ENCODE data around the gene DUS1L.
A peak's percentile ranks its signal among the peaks of the same experiment; 100 is the strongest.

The DUS1L gene

GRCh38 chr17:82035956-82036633 lies 29.5 kb downstream of the DUS1L start:
- TF ChIP-seq CTCF (conservative IDR thresholded peaks at IDR 0.05; ENCODE audit: low read length) (no peak), EZH2phosphoT487 (IDR thresholded peaks at IDR 0.05; ENCODE audit: borderline replicate concordance) (no peak)
- peak overlapping the region; percentile 94 for H3K4me2 ChIP-seq (ENCODE audit: low read depth, low read length, poor library complexity, severe bottlenecking)
- H3F3A ChIP-seq (ENCODE audit: low read depth): no peaks in the 10 kb centered on the region
- H3K79me2 ChIP-seq (ENCODE audit: insufficient read depth, low read length): peaks cover 7% of the 10 kb centered on the region; the same call in 1 of the 2 replicates
- no peaks in the 10 kb centered on the region for H3K36me3 ChIP-seq (ENCODE audit: insufficient read depth, low read length)
- peaks cover 7% of the 10 kb centered on the region for H4K20me1 ChIP-seq (ENCODE audit: insufficient read depth, low read length, poor library complexity, severe bottlenecking)
- no peaks in the 10 kb centered on the region for H3K9me2 ChIP-seq (replicated peaks; ENCODE audit: low read depth, low read length)
- no peak overlapping the region for H2AFZ ChIP-seq (ENCODE audit: low read length)
- no peaks in the 10 kb centered on the region for H3K9me3 ChIP-seq (ENCODE audit: insufficient read depth, low read depth, low read length)
- H3K4me3 ChIP-seq (ENCODE audit: low read length, poor library complexity, severe bottlenecking): peak overlapping the region; percentile 90
- H3K27me3 ChIP-seq (ENCODE audit: insufficient read depth, low read length, poor library complexity, severe bottlenecking): no peaks in the 10 kb centered on the region
- H3K4me1 ChIP-seq (ENCODE audit: insufficient read depth, low read length, poor library complexity, severe bottlenecking): peaks cover 11% of the 10 kb centered on the region
- H3K9ac ChIP-seq (ENCODE audit: low read depth, low read length, poor library complexity, severe bottlenecking): peak overlapping the region; percentile 89

GRCh38 chr17:82035488-82035887 lies 30.1 kb downstream of the DUS1L start:
- H3K4me3 ChIP-seq (ENCODE audit: low read length, poor library complexity, severe bottlenecking): no peak overlapping the region
- no peaks in the 10 kb centered on the region for H3K36me3 ChIP-seq (ENCODE audit: insufficient read depth, low read length)
- peaks cover 7% of the 10 kb centered on the region; the same call in 1 of the 2 replicates for H3K79me2 ChIP-seq (ENCODE audit: insufficient read depth, low read length)
- H3K27me3 ChIP-seq (ENCODE audit: insufficient read depth, low read length, poor library complexity, severe bottlenecking): no peaks in the 10 kb centered on the region
- no peaks in the 10 kb centered on the region for H3F3A ChIP-seq (ENCODE audit: low read depth)
- H3K9ac ChIP-seq (ENCODE audit: low read depth, low read length, poor library complexity, severe bottlenecking): no peak overlapping the region
- H3K4me1 ChIP-seq (ENCODE audit: insufficient read depth, low read length, poor library complexity, severe bottlenecking): peaks cover 11% of the 10 kb centered on the region
- H2AFZ ChIP-seq (ENCODE audit: low read length): no peak overlapping the region
- TF ChIP-seq CTCF (conservative IDR thresholded peaks at IDR 0.05; ENCODE audit: low read length): no peak
- no peak for TF ChIP-seq EZH2phosphoT487 (IDR thresholded peaks at IDR 0.05; ENCODE audit: borderline replicate concordance)
- no peaks in the 10 kb centered on the region for H3K9me2 ChIP-seq (replicated peaks; ENCODE audit: low read depth, low read length)
- H4K20me1 ChIP-seq (ENCODE audit: insufficient read depth, low read length, poor library complexity, severe bottlenecking): peaks cover 7% of the 10 kb centered on the region
- no peak overlapping the region for H3K4me2 ChIP-seq (ENCODE audit: low read depth, low read length, poor library complexity, severe bottlenecking)
- no peaks in the 10 kb centered on the region for H3K9me3 ChIP-seq (ENCODE audit: insufficient read depth, low read depth, low read length)

GRCh38 chr17:82034371-82035011 lies 31.1 kb downstream of the DUS1L start:
- H3K4me3 ChIP-seq (ENCODE audit: low read length, poor library complexity, severe bottlenecking): no peak overlapping the region
- H3K36me3 ChIP-seq (ENCODE audit: insufficient read depth, low read length): no peaks in the 10 kb centered on the region
- H3K9me3 ChIP-seq (ENCODE audit: insufficient read depth, low read depth, low read length): no peaks in the 10 kb centered on the region
- H3K9ac ChIP-seq (ENCODE audit: low read depth, low read length, poor library complexity, severe bottlenecking): no peak overlapping the region
- H3K27me3 ChIP-seq (ENCODE audit: insufficient read depth, low read length, poor library complexity, severe bottlenecking): no peaks in the 10 kb centered on the region
- no peaks in the 10 kb centered on the region for H3F3A ChIP-seq (ENCODE audit: low read depth)
- H3K9me2 ChIP-seq (replicated peaks; ENCODE audit: low read depth, low read length): no peaks in the 10 kb centered on the region
- H4K20me1 ChIP-seq (ENCODE audit: insufficient read depth, low read length, poor library complexity, severe bottlenecking): peaks cover 7% of the 10 kb centered on the region
- peaks cover 7% of the 10 kb centered on the region; the same call in 1 of the 2 replicates for H3K79me2 ChIP-seq (ENCODE audit: insufficient read depth, low read length)
- H3K4me2 ChIP-seq (ENCODE audit: low read depth, low read length, poor library complexity, severe bottlenecking): no peak overlapping the region
- TF ChIP-seq CTCF (conservative IDR thresholded peaks at IDR 0.05; ENCODE audit: low read length): no peak
- no peak for TF ChIP-seq EZH2phosphoT487 (IDR thresholded peaks at IDR 0.05; ENCODE audit: borderline replicate concordance)
- H2AFZ ChIP-seq (ENCODE audit: low read length): no peak overlapping the region
- H3K4me1 ChIP-seq (ENCODE audit: insufficient read depth, low read length, poor library complexity, severe bottlenecking): peaks cover 11% of the 10 kb centered on the region
